AG09309 (cell line): ENCODE measurements around the gene BIRC2.
A peak's percentile ranks its signal among the peaks of the same experiment; 100 is the strongest.

ENCODE experiments used
- DNase-seq: peaks from one replicate; pipeline ENCODE4 v3.0.0-alpha.2; 2010; ENCODE audit warnings: low read depth
- H3K4me3 ChIP-seq: 2 replicates; pipeline ENCODE4 v1.5.1; 2011; ENCODE audit warnings: mild to moderate bottlenecking, low read depth, low read length, moderate library complexity; ENCODE audit not compliant: control insufficient read depth
- TF ChIP-seq, protein P1 (sequence below): IDR thresholded peaks from 2 replicates; pipeline ENCODE4 v1.5.1; 2011; ENCODE audit warnings: mild to moderate bottlenecking, low read depth, low read length, inconsistent platforms; ENCODE audit not compliant: insufficient read depth, control insufficient read depth; ENCODE audit errors: missing control alignments

Gene BIRC2

DNA sequence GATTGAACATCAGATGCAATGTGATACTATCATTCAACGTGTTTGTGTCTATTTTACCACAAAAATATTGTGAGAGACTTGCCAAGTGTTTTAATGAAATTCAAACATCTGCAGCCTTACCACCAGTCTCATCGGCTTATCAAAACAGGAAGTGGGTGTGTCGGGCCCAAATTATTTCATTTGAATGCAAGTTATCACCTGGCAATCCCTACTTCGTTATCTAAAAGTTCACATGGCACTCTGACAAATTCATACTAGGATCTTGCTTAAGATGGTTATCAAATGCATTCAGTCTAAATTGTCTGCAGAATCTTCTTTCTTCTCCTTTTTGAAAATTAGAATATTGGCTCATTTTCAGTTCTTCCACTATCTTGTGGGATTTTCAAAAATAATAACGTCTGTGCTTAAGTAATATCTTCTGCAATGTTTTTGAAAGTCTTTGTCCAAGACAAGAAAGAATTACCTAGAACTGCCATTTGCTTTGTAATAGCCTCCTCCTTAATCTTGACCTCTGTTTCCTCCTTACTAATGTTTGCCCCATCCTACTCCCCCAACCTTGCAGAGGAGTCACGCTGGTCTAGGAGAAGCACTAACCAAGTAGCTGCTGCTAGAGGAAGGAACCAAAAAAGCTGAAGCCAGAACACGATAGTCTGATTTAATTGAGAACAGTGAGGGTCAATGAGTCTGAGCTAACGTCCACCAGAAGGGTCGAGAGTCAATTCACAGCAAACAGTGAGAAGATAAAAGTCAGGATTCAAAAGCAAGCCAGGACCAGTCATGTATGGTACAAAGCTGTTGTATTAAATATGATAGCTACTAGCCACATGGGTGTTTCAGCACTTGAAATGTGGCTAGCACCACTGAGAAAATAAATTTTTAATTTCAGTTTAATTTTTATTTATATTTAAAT is 39.9 kb upstream of the BIRC2 start:
- TF ChIP-seq, protein P1, sequence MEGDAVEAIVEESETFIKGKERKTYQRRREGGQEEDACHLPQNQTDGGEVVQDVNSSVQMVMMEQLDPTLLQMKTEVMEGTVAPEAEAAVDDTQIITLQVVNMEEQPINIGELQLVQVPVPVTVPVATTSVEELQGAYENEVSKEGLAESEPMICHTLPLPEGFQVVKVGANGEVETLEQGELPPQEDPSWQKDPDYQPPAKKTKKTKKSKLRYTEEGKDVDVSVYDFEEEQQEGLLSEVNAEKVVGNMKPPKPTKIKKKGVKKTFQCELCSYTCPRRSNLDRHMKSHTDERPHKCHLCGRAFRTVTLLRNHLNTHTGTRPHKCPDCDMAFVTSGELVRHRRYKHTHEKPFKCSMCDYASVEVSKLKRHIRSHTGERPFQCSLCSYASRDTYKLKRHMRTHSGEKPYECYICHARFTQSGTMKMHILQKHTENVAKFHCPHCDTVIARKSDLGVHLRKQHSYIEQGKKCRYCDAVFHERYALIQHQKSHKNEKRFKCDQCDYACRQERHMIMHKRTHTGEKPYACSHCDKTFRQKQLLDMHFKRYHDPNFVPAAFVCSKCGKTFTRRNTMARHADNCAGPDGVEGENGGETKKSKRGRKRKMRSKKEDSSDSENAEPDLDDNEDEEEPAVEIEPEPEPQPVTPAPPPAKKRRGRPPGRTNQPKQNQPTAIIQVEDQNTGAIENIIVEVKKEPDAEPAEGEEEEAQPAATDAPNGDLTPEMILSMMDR: no peak
- no peak for DNase-seq
- H3K4me3 ChIP-seq: no peak overlapping the region

DNA sequence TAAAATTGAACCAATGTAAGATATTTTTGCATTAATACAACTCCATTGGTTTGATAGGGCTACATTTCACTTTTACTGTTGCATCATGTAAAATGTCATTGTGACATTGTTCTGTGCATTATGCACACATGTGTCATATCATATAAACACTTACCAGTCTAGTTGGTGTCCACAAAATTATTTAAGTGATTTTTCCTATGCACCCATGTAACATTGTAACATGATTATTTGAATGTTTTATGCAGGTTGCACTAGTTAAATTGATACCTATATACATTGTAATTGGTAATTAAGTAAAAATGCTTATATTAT is 39.3 kb upstream of the BIRC2 start:
- no peak for DNase-seq
- no peak overlapping the region for H3K4me3 ChIP-seq
- TF ChIP-seq, protein P1: no peak

DNA sequence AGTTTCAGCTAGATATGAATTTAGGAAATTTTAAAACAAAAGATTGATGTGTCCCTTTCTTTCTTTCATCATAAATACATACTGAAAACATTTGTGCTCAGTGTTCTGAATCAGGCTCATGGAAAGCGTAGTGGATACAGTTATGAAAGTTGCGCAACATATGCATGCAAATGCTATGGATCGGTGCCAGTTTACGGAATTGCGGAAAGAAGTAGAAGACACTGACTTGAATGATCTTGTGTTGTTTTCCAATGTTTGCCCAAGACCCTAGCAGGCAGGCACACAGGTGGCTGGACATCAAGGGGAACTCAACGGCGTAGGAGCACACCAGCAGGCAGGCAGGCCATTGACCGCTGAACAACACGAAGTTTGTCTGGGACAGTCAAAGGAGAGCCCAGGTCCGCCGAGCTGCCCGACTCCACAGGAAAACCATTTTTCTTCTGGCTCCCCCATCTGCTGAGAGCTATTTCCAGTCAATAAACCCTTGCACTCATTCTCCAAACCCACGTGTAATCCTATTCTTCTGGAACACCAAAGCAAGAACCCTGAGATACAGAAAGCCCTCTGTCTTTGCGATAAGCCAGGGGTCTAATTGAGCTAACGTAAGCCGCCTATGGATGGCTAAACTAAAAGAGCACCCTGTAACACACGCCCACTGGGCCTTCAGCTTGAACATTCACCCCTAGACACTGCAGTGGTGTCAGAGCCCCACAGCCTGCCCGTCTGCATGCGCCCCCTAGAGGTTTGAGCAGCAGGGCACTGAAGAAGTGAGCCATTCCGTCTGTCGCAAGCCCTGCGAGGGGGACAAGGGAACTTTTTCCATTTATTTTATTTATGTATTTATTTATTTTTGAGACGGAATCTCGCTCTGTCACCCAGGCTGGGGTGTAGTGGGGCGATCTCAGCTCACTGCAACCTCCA is 37.1 kb upstream of the BIRC2 start:
- no peak overlapping the region for H3K4me3 ChIP-seq
- no peak for DNase-seq
- TF ChIP-seq, protein P1: peak; percentile 13

GRCh38 chr11:102312667-102313066 is 34.3 kb upstream of the BIRC2 start:
- H3K4me3 ChIP-seq: no peak overlapping the region
- DNase-seq: no peak
- TF ChIP-seq, protein P1: no peak

- no peak for DNase-seq
- TF ChIP-seq, protein P1: no peak
- no peak overlapping the region for H3K4me3 ChIP-seq
Observed at GRCh38 chr11:102313238-102313940, 33.6 kb upstream of the BIRC2 start.

DNA sequence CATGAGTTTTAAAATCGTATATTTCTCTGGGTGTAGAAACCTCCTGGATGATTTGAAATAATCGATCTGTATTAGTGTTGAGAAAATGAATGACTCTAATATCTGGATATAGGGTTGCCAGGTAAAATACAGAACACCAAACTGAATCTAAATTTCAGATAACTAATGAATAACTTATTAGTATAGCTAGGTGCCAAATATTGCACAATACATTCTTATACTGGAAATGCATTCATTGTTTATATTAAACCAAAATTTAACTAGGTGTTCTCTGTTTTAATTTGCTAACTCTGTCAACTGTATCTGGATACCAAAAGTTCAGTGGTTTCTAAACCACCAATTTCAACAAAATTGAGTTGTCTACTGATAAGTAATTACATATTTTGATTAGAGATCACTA is 32.2 kb upstream of the BIRC2 start:
- TF ChIP-seq, protein P1: no peak
- no peak for DNase-seq
- H3K4me3 ChIP-seq: no peak overlapping the region
